ENCODE data around the gene SUOX.
"Not testable (repeated sequence)": the region's sequence is repeated elsewhere in the genome, so short reads cannot be mapped to it uniquely, and the experiment has no call there.

The SUOX gene

GRCh38 chr12:56020423-56021184 lies 23.5 kb downstream of the SUOX start, which contains the start of gene IKZF4:
Gene IKZF4, plus strand, starts transcription at chr12:56021043. Its CDS starts 451 bp downstream, at chr12:56021494.
- no peak for DNase-seq (ENCODE audit: low spot score)

GRCh38 chr12:56021889-56022497 lies 24.9 kb downstream of the SUOX start:
- DNase-seq (ENCODE audit: low spot score), result no peak

- no peak for DNase-seq (ENCODE audit: low spot score)
Observed at GRCh38 chr12:56028511-56029165, 31.6 kb downstream of the SUOX start.

GRCh38 chr12:56029166-56029519 lies 32.1 kb downstream of the SUOX start:
- DNase-seq (ENCODE audit: low spot score), result no peak

- peak; percentile 90 for DNase-seq (ENCODE audit: low spot score)
Observed at GRCh38 chr12:56029666-56030293, 32.7 kb downstream of the SUOX start.

GRCh38 chr12:56031987-56032386 lies 34.9 kb downstream of the SUOX start:
- DNase-seq (ENCODE audit: low spot score), result no peak

- no peak for DNase-seq (ENCODE audit: low spot score)
Observed at GRCh38 chr12:56034586-56035332, 37.7 kb downstream of the SUOX start.

- DNase-seq (ENCODE audit: low spot score), result no peak
Observed at GRCh38 chr12:56037161-56037560, 40.1 kb downstream of the SUOX start.

- no peak for DNase-seq (ENCODE audit: low spot score)
Observed at GRCh38 chr12:56038022-56038655, 41.1 kb downstream of the SUOX start.

GRCh38 chr12:56040151-56040550 lies 43.1 kb downstream of the SUOX start:
- DNase-seq (ENCODE audit: low spot score), result no peak

- no peak for DNase-seq (ENCODE audit: low spot score)
Observed at GRCh38 chr12:56040963-56041551, 44.0 kb downstream of the SUOX start.

GRCh38 chr12:56041552-56042429 lies 44.7 kb downstream of the SUOX start, which contains the start of gene RPS26:
Gene RPS26, plus strand, starts transcription at chr12:56041918. Its CDS starts 249 bp downstream, at chr12:56042167.
- DNase-seq (ENCODE audit: low spot score), result peak; percentile 84

GRCh38 chr12:56042430-56042813 lies 45.3 kb downstream of the SUOX start:
- not testable (repeated sequence) for DNase-seq (ENCODE audit: low spot score)

GRCh38 chr12:56042843-56043242 lies 45.8 kb downstream of the SUOX start:
- DNase-seq (ENCODE audit: low spot score), result no peak

GRCh38 chr12:56046027-56046780 lies 49.1 kb downstream of the SUOX start:
- DNase-seq (ENCODE audit: low spot score), result no peak

GRCh38 chr12:56053407-56053893 lies 56.4 kb downstream of the SUOX start:
- DNase-seq (ENCODE audit: low spot score), result no peak

Measured in HuH-7 (cell line).